DMS114 treated with DMSO at 0.1 percent for 48 hours (cell line): ENCODE measurements around the gene KRTAP9-7.
"Not testable (repeated sequence)": the region's sequence is repeated elsewhere in the genome, so short reads cannot be mapped to it uniquely, and the experiment has no call there.

ENCODE experiments used
- DNase-seq: peaks from one replicate; lab custom pipeline; 2025; ENCODE audit not compliant: unreplicated experiment; lab: John Stamatoyannopoulos, UW

Gene KRTAP9-7

GRCh38 chr17:41275648-41276190 lies at the start of gene KRTAP9-7:
KRTAP9-7 (plus strand) TSS chr17:41275698; CDS start chr17:41275698, 0 bp downstream.
- not testable (repeated sequence) for DNase-seq

GRCh38 chr17:41226051-41226450 lies 49.4 kb upstream of the KRTAP9-7 start:
- no peak for DNase-seq

GRCh38 chr17:41226598-41227095 lies 48.9 kb upstream of the KRTAP9-7 start, which contains the start of gene KRTAP9-2:
KRTAP9-2 (plus strand) TSS chr17:41226648; CDS start chr17:41226655, 7 bp downstream.
- DNase-seq: not testable (repeated sequence)

- no peak for DNase-seq
Measured at GRCh38 chr17:41230094-41230493, 45.4 kb upstream of the KRTAP9-7 start.

GRCh38 chr17:41231731-41232130 lies 43.8 kb upstream of the KRTAP9-7 start:
- DNase-seq: no peak

- not testable (repeated sequence) for DNase-seq
Measured at GRCh38 chr17:41232399-41233105, 42.9 kb upstream of the KRTAP9-7 start, which contains the start of gene KRTAP9-3. KRTAP9-3 (plus strand) TSS chr17:41232449; CDS start chr17:41232502, 53 bp downstream.

GRCh38 chr17:41237116-41237515 lies 38.4 kb upstream of the KRTAP9-7 start:
- not testable (repeated sequence) for DNase-seq

- not testable (repeated sequence) for DNase-seq
Measured at GRCh38 chr17:41237949-41238437, 37.5 kb upstream of the KRTAP9-7 start, which contains the start of gene KRTAP9-8. KRTAP9-8 (plus strand) TSS chr17:41237999; CDS start chr17:41238052, 53 bp downstream.

- DNase-seq: not testable (repeated sequence)
Measured at GRCh38 chr17:41246995-41247787, 28.3 kb upstream of the KRTAP9-7 start.

GRCh38 chr17:41249637-41250240 lies 25.8 kb upstream of the KRTAP9-7 start, which contains the start of gene KRTAP9-4:
KRTAP9-4 (plus strand) TSS chr17:41249687; CDS start chr17:41249721, 34 bp downstream.
- DNase-seq: not testable (repeated sequence)

GRCh38 chr17:41251261-41251660 lies 24.2 kb upstream of the KRTAP9-7 start:
- no peak for DNase-seq

- no peak for DNase-seq
Measured at GRCh38 chr17:41254861-41255260, 20.6 kb upstream of the KRTAP9-7 start.

GRCh38 chr17:41255381-41256290 lies 19.9 kb upstream of the KRTAP9-7 start, which contains the start of gene KRTAP9-9:
KRTAP9-9 (plus strand) TSS chr17:41255384.
- DNase-seq: not testable (repeated sequence)

- no peak for DNase-seq
Measured at GRCh38 chr17:41256291-41256685, 19.2 kb upstream of the KRTAP9-7 start.

GRCh38 chr17:41258406-41258805 lies 17.1 kb upstream of the KRTAP9-7 start:
- DNase-seq: no peak

GRCh38 chr17:41263212-41263611 lies 12.3 kb upstream of the KRTAP9-7 start:
- no peak for DNase-seq

- DNase-seq: no peak
Measured at GRCh38 chr17:41264599-41264998, 10.9 kb upstream of the KRTAP9-7 start.

GRCh38 chr17:41265078-41265477 lies 10.4 kb upstream of the KRTAP9-7 start, which contains the start of gene KRTAP9-6:
KRTAP9-6 (plus strand) TSS chr17:41265378; CDS start chr17:41265378, 0 bp downstream.
- DNase-seq: no peak

GRCh38 chr17:41267711-41268110 lies 7.8 kb upstream of the KRTAP9-7 start:
- no peak for DNase-seq
